SK-N-SH treated with all-trans-retinoic acid at 6 μM for 48 hours (cell line): ENCODE measurements around the gene HAUS6.

Source experiments
- ATAC-seq: fragments of 200-7000 bp; cut with Tn5 transposase; 3 replicates; pipeline ENCODE4 v1.9.1; 2020; ENCODE audit warnings: mild to moderate bottlenecking, moderate library complexity
- ARNTL ChIP-seq: fragments of 450-650 bp; formaldehyde crosslinking; IDR thresholded peaks from 2 replicates; pipeline ENCODE4 v1.5.0; 2020; ENCODE audit warnings: low read depth, mild to moderate bottlenecking, moderate library complexity, borderline replicate concordance
- BACH2 ChIP-seq: fragments of 250-450 bp; sonication (Bioruptor Pico); IDR thresholded peaks from 2 replicates; pipeline ENCODE4 v1.9.0; 2021; ENCODE audit warnings: mild to moderate bottlenecking, borderline replicate concordance
- CSDC2 ChIP-seq: fragments of 250-450 bp; sonication (Bioruptor Pico); IDR thresholded peaks from 2 replicates; pipeline ENCODE4 v1.5.0; 2020; ENCODE audit warnings: mild to moderate bottlenecking, moderate library complexity
- ESRRG ChIP-seq: fragments of 250-450 bp; sonication (Bioruptor Pico); IDR thresholded peaks from 2 replicates; pipeline ENCODE4 v1.6.1; 2021; ENCODE audit warnings: mild to moderate bottlenecking
- GLIS3 ChIP-seq: fragments of 250-450 bp; sonication (Bioruptor Pico); IDR thresholded peaks from 2 replicates; pipeline ENCODE4 v1.5.0; 2020; ENCODE audit warnings: mild to moderate bottlenecking, moderate library complexity
- ISL1 ChIP-seq: fragments of 250-450 bp; sonication (Bioruptor Pico); IDR thresholded peaks from 2 replicates; pipeline ENCODE4 v2.1.2; 2022; ENCODE audit warnings: mild to moderate bottlenecking, moderate library complexity
- OSR1 ChIP-seq: fragments of 250-450 bp; sonication (Bioruptor Pico); IDR thresholded peaks from 2 replicates; pipeline ENCODE4 v1.8.0; 2022; ENCODE audit warnings: moderate library complexity, mild to moderate bottlenecking, inconsistent platforms
- PPARA ChIP-seq: fragments of 250-450 bp; sonication (Bioruptor Pico); IDR thresholded peaks from 2 replicates; pipeline ENCODE4 v1.5.0; 2020; ENCODE audit warnings: mild to moderate bottlenecking, borderline replicate concordance
- RARB ChIP-seq: fragments of 250-450 bp; sonication (Bioruptor Pico); IDR thresholded peaks from 2 replicates; pipeline ENCODE4 v1.8.0; 2021; ENCODE audit warnings: mild to moderate bottlenecking, moderate library complexity
- TCF4 ChIP-seq: fragments of 250-450 bp; sonication (Bioruptor Pico); IDR thresholded peaks from 2 replicates; pipeline ENCODE4 v1.8.0; 2021; ENCODE audit warnings: mild to moderate bottlenecking, moderate library complexity, borderline replicate concordance
- TOX ChIP-seq: fragments of 250-450 bp; sonication (Bioruptor Pico); IDR thresholded peaks from 2 replicates; pipeline ENCODE4 v1.8.0; 2021; ENCODE audit warnings: mild to moderate bottlenecking, moderate library complexity, borderline replicate concordance
- ZC3H10 ChIP-seq: fragments of 250-450 bp; sonication (Bioruptor Pico); IDR thresholded peaks from 2 replicates; pipeline ENCODE4 v1.5.1; 2021; ENCODE audit warnings: mild to moderate bottlenecking, moderate library complexity
- ZFP3 ChIP-seq: fragments of 250-450 bp; sonication (Bioruptor Pico); IDR thresholded peaks from 2 replicates; pipeline ENCODE4 v1.5.0; 2020; ENCODE audit warnings: mild to moderate bottlenecking, moderate library complexity
- ZFP30 ChIP-seq: fragments of 450-650 bp; formaldehyde crosslinking; IDR thresholded peaks from 2 replicates; pipeline ENCODE4 v1.5.0; 2022; ENCODE audit warnings: mild to moderate bottlenecking, moderate library complexity
- ZNF565 ChIP-seq: fragments of 450-650 bp; formaldehyde crosslinking; conservative IDR thresholded peaks from 2 replicates; pipeline ENCODE4 v1.5.0; 2020; ENCODE audit warnings: low read depth, mild to moderate bottlenecking, moderate library complexity
- ZNF70 ChIP-seq: fragments of 450-650 bp; formaldehyde crosslinking; IDR thresholded peaks from 2 replicates; pipeline ENCODE4 v1.5.0; 2020; ENCODE audit warnings: mild to moderate bottlenecking, moderate library complexity
- ZNF8 ChIP-seq: fragments of 450-650 bp; formaldehyde crosslinking; IDR thresholded peaks from 2 replicates; pipeline ENCODE4 v1.5.0; 2020; ENCODE audit warnings: mild to moderate bottlenecking, moderate library complexity
- TF ChIP-seq, protein P1 (sequence below): fragments of 250-450 bp; sonication (Bioruptor Pico); IDR thresholded peaks from 2 replicates; pipeline ENCODE4 v1.5.0; 2020; ENCODE audit warnings: mild to moderate bottlenecking, moderate library complexity
- TF ChIP-seq, protein P2 (sequence below): fragments of 250-450 bp; sonication (Bioruptor Pico); IDR thresholded peaks from 2 replicates; pipeline ENCODE4 v1.5.1; 2021; ENCODE audit warnings: mild to moderate bottlenecking, moderate library complexity
- TF ChIP-seq, protein P3 (sequence below): fragments of 250-450 bp; sonication (Bioruptor Pico); IDR thresholded peaks from 2 replicates; pipeline ENCODE4 v1.8.0; 2020; ENCODE audit warnings: mild to moderate bottlenecking, moderate library complexity, borderline replicate concordance
- TF ChIP-seq, protein P4 (sequence below): fragments of 250-450 bp; sonication (Bioruptor Pico); IDR thresholded peaks from 2 replicates; pipeline ENCODE4 v1.5.1; 2020; ENCODE audit warnings: low read depth, mild to moderate bottlenecking, moderate library complexity

The HAUS6 gene

DNA sequence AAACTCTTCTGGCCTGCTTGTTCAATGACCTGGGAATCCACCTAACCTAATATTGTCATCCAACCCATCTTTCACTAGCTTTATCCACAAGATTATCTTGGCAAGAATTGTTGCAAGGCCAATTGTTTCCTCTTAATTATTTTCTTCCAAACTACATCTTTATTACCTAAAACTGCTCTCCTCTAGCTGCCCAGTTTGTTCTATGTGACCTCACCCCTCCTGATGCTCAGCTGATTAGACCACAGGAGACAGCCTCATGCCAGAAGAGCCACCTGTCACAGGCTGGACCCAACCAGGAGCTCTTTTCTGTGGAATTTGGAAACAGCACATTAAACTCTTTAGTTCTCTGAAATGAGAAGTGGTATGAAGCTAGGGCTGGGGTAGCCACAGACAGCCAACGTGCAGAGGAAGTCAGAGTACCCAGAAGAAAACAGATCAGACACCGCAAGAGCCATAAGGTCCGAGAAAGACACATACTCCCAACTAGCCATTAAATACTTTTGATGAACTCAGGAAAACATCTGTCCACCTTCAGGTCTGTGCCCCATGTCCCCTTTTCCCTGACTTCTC lies 81.7 kb downstream of the HAUS6 start (continued):
- TF ChIP-seq ZC3H10 (CRISPR knock-in tag) (no peak), OSR1 (CRISPR knock-in tag) (no peak), GLIS3 (CRISPR knock-in tag) (no peak)

DNA sequence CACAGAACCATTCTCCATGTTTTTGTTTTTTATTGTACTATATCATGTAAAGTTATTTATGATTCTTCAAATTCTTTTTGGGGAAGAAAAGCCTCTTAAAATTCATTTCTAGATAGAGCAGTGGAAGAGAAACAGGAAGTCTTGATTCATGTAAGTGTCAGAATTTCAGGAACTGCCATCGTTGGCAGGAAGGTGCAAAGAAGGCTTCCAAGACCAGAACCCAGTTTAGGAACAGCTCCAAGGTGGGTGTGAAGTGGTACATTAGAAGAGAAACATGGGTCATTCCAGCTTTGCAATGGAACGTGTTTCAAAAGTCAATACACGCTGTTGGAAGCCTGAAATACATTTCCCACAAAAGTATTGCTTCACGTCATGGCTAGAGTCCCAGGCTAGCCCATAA lies 84.5 kb downstream of the HAUS6 start:
- no peak for TF ChIP-seq RARB
- no peak for TF ChIP-seq ESRRG (CRISPR knock-in tag)
- TF ChIP-seq TCF4 (CRISPR knock-in tag) = no peak
- TF ChIP-seq PPARA (CRISPR knock-in tag) = no peak
- TF ChIP-seq ZFP3 = no peak
- TF ChIP-seq, protein P1, sequence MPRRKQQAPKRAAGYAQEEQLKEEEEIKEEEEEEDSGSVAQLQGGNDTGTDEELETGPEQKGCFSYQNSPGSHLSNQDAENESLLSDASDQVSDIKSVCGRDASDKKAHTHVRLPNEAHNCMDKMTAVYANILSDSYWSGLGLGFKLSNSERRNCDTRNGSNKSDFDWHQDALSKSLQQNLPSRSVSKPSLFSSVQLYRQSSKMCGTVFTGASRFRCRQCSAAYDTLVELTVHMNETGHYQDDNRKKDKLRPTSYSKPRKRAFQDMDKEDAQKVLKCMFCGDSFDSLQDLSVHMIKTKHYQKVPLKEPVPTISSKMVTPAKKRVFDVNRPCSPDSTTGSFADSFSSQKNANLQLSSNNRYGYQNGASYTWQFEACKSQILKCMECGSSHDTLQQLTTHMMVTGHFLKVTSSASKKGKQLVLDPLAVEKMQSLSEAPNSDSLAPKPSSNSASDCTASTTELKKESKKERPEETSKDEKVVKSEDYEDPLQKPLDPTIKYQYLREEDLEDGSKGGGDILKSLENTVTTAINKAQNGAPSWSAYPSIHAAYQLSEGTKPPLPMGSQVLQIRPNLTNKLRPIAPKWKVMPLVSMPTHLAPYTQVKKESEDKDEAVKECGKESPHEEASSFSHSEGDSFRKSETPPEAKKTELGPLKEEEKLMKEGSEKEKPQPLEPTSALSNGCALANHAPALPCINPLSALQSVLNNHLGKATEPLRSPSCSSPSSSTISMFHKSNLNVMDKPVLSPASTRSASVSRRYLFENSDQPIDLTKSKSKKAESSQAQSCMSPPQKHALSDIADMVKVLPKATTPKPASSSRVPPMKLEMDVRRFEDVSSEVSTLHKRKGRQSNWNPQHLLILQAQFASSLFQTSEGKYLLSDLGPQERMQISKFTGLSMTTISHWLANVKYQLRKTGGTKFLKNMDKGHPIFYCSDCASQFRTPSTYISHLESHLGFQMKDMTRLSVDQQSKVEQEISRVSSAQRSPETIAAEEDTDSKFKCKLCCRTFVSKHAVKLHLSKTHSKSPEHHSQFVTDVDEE (CRISPR knock-in tag) = no peak
- TF ChIP-seq ZFP30 (CRISPR knock-in tag) = no peak
- no peak for TF ChIP-seq ZNF8 (CRISPR knock-in tag)
- TF ChIP-seq TOX (CRISPR knock-in tag) = no peak
- no peak for TF ChIP-seq CSDC2
- TF ChIP-seq, protein P2, sequence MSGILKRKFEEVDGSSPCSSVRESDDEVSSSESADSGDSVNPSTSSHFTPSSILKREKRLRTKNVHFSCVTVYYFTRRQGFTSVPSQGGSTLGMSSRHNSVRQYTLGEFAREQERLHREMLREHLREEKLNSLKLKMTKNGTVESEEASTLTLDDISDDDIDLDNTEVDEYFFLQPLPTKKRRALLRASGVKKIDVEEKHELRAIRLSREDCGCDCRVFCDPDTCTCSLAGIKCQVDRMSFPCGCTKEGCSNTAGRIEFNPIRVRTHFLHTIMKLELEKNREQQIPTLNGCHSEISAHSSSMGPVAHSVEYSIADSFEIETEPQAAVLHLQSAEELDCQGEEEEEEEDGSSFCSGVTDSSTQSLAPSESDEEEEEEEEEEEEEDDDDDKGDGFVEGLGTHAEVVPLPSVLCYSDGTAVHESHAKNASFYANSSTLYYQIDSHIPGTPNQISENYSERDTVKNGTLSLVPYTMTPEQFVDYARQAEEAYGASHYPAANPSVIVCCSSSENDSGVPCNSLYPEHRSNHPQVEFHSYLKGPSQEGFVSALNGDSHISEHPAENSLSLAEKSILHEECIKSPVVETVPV = no peak
- TF ChIP-seq, protein P3, sequence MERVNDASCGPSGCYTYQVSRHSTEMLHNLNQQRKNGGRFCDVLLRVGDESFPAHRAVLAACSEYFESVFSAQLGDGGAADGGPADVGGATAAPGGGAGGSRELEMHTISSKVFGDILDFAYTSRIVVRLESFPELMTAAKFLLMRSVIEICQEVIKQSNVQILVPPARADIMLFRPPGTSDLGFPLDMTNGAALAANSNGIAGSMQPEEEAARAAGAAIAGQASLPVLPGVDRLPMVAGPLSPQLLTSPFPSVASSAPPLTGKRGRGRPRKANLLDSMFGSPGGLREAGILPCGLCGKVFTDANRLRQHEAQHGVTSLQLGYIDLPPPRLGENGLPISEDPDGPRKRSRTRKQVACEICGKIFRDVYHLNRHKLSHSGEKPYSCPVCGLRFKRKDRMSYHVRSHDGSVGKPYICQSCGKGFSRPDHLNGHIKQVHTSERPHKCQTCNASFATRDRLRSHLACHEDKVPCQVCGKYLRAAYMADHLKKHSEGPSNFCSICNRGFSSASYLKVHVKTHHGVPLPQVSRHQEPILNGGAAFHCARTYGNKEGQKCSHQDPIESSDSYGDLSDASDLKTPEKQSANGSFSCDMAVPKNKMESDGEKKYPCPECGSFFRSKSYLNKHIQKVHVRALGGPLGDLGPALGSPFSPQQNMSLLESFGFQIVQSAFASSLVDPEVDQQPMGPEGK = no peak
- TF ChIP-seq ZNF565 = no peak
- TF ChIP-seq ZNF70 (CRISPR knock-in tag) = no peak
- TF ChIP-seq ARNTL = no peak
- no peak for TF ChIP-seq ZC3H10 (CRISPR knock-in tag)
- no peak for ATAC-seq

DNA sequence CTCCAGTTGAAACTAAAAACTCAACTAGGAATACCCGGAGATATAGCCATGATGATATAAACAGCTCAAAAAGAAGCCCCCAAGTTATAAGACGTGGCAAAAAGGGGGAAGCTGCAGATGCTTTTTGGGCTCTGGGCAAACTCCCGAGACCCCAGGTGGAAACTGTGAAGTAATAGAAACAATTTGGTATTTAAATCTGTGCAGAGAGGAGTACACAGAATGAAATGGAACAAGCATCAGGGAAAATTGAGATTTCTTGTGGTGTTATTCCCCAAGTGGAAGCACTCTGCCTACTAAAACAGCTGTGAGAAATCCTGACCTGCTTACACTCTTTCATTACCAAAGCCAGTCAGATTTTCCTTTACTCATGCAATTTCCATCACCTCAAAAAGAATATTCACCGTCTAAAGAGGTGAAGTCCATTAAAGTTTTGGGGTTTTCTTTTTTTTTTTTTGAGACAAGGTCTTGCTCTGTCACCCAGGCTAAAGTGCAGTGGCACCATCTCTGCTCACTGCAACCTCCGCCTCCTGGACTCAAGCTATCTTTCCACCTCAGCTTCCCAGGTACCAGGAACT lies 93.2 kb downstream of the HAUS6 start:
- no peak for TF ChIP-seq ZFP3
- no peak for TF ChIP-seq ZNF8 (CRISPR knock-in tag)
- TF ChIP-seq ESRRG (CRISPR knock-in tag) = no peak
- no peak for TF ChIP-seq ARNTL
- no peak for TF ChIP-seq BACH2
- TF ChIP-seq, protein P1 (CRISPR knock-in tag) = no peak
- TF ChIP-seq TOX (CRISPR knock-in tag) = no peak
- no peak for TF ChIP-seq ISL1 (CRISPR knock-in tag)
- TF ChIP-seq GLIS3 (CRISPR knock-in tag) = no peak
- TF ChIP-seq, protein P4, sequence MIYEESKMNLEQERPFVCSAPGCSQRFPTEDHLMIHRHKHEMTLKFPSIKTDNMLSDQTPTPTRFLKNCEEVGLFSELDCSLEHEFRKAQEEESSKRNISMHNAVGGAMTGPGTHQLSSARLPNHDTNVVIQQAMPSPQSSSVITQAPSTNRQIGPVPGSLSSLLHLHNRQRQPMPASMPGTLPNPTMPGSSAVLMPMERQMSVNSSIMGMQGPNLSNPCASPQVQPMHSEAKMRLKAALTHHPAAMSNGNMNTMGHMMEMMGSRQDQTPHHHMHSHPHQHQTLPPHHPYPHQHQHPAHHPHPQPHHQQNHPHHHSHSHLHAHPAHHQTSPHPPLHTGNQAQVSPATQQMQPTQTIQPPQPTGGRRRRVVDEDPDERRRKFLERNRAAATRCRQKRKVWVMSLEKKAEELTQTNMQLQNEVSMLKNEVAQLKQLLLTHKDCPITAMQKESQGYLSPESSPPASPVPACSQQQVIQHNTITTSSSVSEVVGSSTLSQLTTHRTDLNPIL (CRISPR knock-in tag) = no peak
- no peak for TF ChIP-seq CSDC2
- TF ChIP-seq, protein P2 = no peak
- no peak for TF ChIP-seq ZFP30 (CRISPR knock-in tag)
- TF ChIP-seq PPARA (CRISPR knock-in tag) = no peak
- no peak for TF ChIP-seq OSR1 (CRISPR knock-in tag)
- no peak for TF ChIP-seq TCF4 (CRISPR knock-in tag)
- TF ChIP-seq ZNF70 (CRISPR knock-in tag) = no peak
- TF ChIP-seq ZNF565 = no peak
- TF ChIP-seq RARB = no peak
- ATAC-seq = no peak
